ENCODE data around the gene SPRR4. TPM values are rescaled to one million over a fixed set of nuclear protein-coding genes. Genes with fewer than 3 reads are reported as not detected.

The SPRR4 gene
- total and polyA plus RNA-seq, 10 of the 15 experiments (the other 5 are each of a cell fraction or from before 2014, with no cell fraction given) = not detected

- peaks cover 0 to 2% of the 10 kb centered on the region in 2 experiments; a peak in 2 of 4 replicates for H3K27me3 ChIP-seq (replicated peaks in 1 of 2; ENCODE audit: control insufficient read depth in 2 of 2, insufficient read depth in 2 of 2, low read length in 1 of 2)
- H2AFZ ChIP-seq (ENCODE audit: control insufficient read depth, low read depth, low read length) = no peak overlapping the region
- TF ChIP-seq CBX5 (IDR thresholded peaks at IDR 0.05; ENCODE audit: low read depth) = no peak
- no peak overlapping the region for H3K27ac ChIP-seq (ENCODE audit: control insufficient read depth, insufficient read depth)
- ChIA-PET SMC1A (ENCODE audit: uncharacterized antibody, unreplicated experiment) (no interaction called here), CTCF (interaction anchor here (1.4 kb wide), 1 partner anchor 63 kb away, joined by 6 read pairs; no protein-coding TSS in a partner anchor), RAD21 (ENCODE audit: unreplicated experiment) (no interaction called here), POLR2A (interaction anchor here (1.2 kb wide), 1 partner anchor 20 kb away, joined by 3 read pairs; no protein-coding TSS in a partner anchor)
- no peak for FAIRE-seq
- intact Hi-C loops (cut with micrococcal nuclease; ENCODE audit: unreplicated experiment) (no loop called here), in situ Hi-C loops (cut with MboI) (no loop called here)
- no TSS peak for BruUV-seq (replicated peaks)
- no peak overlapping the region for H3K9ac ChIP-seq (ENCODE audit: control insufficient read depth, insufficient read depth, low read length)
- no peaks in the 10 kb centered on the region for H3K9me3 ChIP-seq (replicated peaks; ENCODE audit: control insufficient read depth, insufficient read depth, low read length)
- H3K4me3 ChIP-seq = no peak overlapping the region
- WGBS (ENCODE audit: insufficient coverage, insufficient replicate concordance, low lambda C conversion rate, missing lambda C conversion rate) = 0% methylated on average over 2 of the region's 2 CpGs
- no peaks in the 10 kb centered on the region for H4K20me1 ChIP-seq (ENCODE audit: control insufficient read depth, insufficient read depth)
- H3K79me2 ChIP-seq (ENCODE audit: control insufficient read depth, insufficient read depth, low read length) = no peaks in the 10 kb centered on the region
- no peak for ATAC-seq
- DNase-seq (ENCODE audit: low read depth, low spot score) = no peak
- no peak overlapping the region for H3K4me2 ChIP-seq (ENCODE audit: control insufficient read depth, insufficient read depth)
- H3K36me3 ChIP-seq (ENCODE audit: control insufficient read depth in 2 of 2, insufficient read depth in 2 of 2, low read length in 1 of 2) = no peaks in the 10 kb centered on the region
- no peaks in the 10 kb centered on the region for H3K4me1 ChIP-seq (ENCODE audit: control insufficient read depth, insufficient read depth, low read length)
Measured at GRCh38 chr1:152933196-152933595, 37.3 kb upstream of the SPRR4 start.

- POLR2A ChIA-PET = no interaction called here
- SMC1A ChIA-PET (ENCODE audit: uncharacterized antibody, unreplicated experiment) = no interaction called here
- Histone ChIP-seq H3K36me3 (ENCODE audit: control insufficient read depth in 2 of 2, insufficient read depth in 2 of 2, low read length in 1 of 2) (no peaks in the 10 kb centered on the region), H3K4me1 (ENCODE audit: control insufficient read depth, insufficient read depth, low read length) (no peaks in the 10 kb centered on the region), H4K20me1 (ENCODE audit: control insufficient read depth, insufficient read depth) (no peaks in the 10 kb centered on the region), H3K4me2 (ENCODE audit: control insufficient read depth, insufficient read depth) (no peak overlapping the region), H3K9me3 (replicated peaks; ENCODE audit: control insufficient read depth, insufficient read depth, low read length) (no peaks in the 10 kb centered on the region), H3K27ac (ENCODE audit: control insufficient read depth, insufficient read depth) (no peak overlapping the region), H3K79me2 (ENCODE audit: control insufficient read depth, insufficient read depth, low read length) (no peaks in the 10 kb centered on the region), H3K9ac (ENCODE audit: control insufficient read depth, insufficient read depth, low read length) (no peak overlapping the region), H3K4me3 (no peak overlapping the region), H2AFZ (ENCODE audit: control insufficient read depth, low read depth, low read length) (no peak overlapping the region), H3K27me3 (replicated peaks in 1 of 2; ENCODE audit: control insufficient read depth in 2 of 2, insufficient read depth in 2 of 2, low read length in 1 of 2) (no peaks in the 10 kb centered on the region)
- in situ Hi-C loops (cut with MboI) (no loop called here), intact Hi-C loops (cut with micrococcal nuclease; ENCODE audit: unreplicated experiment) (no loop called here)
- RAD21 ChIA-PET (ENCODE audit: unreplicated experiment) = no interaction called here
- TF ChIP-seq LARP7 (IDR thresholded peaks at IDR 0.05) = no peak
- TF ChIP-seq PAX8 (IDR thresholded peaks at IDR 0.05) = no peak
- TF ChIP-seq ZNF207 (IDR thresholded peaks at IDR 0.05; ENCODE audit: borderline replicate concordance) = no peak
- no peak for TF ChIP-seq BMI1 (IDR thresholded peaks at IDR 0.05; ENCODE audit: borderline replicate concordance)
- TF ChIP-seq CHD4 (IDR thresholded peaks at IDR 0.05) = no peak
- TF ChIP-seq CTCF (IDR thresholded peaks at IDR 0.05 in 2 of 3, conservative IDR thresholded peaks at IDR 0.05 in 1 of 3; ENCODE audit: control insufficient read depth in 2 of 3, extremely low read depth in 1 of 3, insufficient read depth in 1 of 3, low read depth in 3 of 3, low read length in 3 of 3) = no peak
- TF ChIP-seq MTA2 (IDR thresholded peaks at IDR 0.05; ENCODE audit: low read depth) = no peak
- TF ChIP-seq NFYA (IDR thresholded peaks at IDR 0.05; ENCODE audit: borderline replicate concordance, low read depth, low read length) = no peak
- no peak for TF ChIP-seq PAX5 (IDR thresholded peaks at IDR 0.05; ENCODE audit: borderline replicate concordance, low read depth, low read length)
- TF ChIP-seq TCF7 (IDR thresholded peaks at IDR 0.05; ENCODE audit: borderline replicate concordance) = no peak
- DNase-seq (ENCODE audit: low read depth, low spot score) = no peak
- no TSS peak for BruUV-seq (replicated peaks)
- CTCF ChIA-PET = no interaction called here
- no peak for ATAC-seq
- 0% methylated on average over 1 of the region's 1 CpG for WGBS (ENCODE audit: insufficient coverage, insufficient replicate concordance, low lambda C conversion rate, missing lambda C conversion rate)
- no peak for FAIRE-seq
Measured at GRCh38 chr1:152940614-152941013, 29.8 kb upstream of the SPRR4 start.

All from GM12878 (cell line).